Neural cell (in vitro differentiated cells): ENCODE data around the gene MYH13. TPM values are rescaled to one million over a fixed set of nuclear protein-coding genes. Genes with fewer than 3 reads are reported as not detected.
"Not testable (repeated sequence)": the region's sequence is repeated elsewhere in the genome, so short reads cannot be mapped to it uniquely, and the experiment has no call there.

ENCODE experiments used
- H2AFZ ChIP-seq: fragments of 200-600, 300-800 bp; sonication (generic), shearing (Covaris generic); 2 replicates; pipeline ENCODE4 v1.6.0; 2014; ENCODE audit warnings: low read depth, mild to moderate bottlenecking, antibody characterized with exemption, low read length, moderate library complexity
- H3F3A ChIP-seq: fragments of 200-600 bp; shearing (Covaris generic); 2 replicates; pipeline ENCODE4 v1.6.1; 2016; ENCODE audit warnings: mild to moderate bottlenecking, moderate library complexity, mixed read lengths, antibody characterized with exemption, low read length; ENCODE audit not compliant: insufficient read depth, poor library complexity, severe bottlenecking
- H3K27ac ChIP-seq: fragments of 200-600, 300-800 bp; sonication (generic), shearing (Covaris generic); 2 replicates; pipeline ENCODE4 v1.5.1; 2014; ENCODE audit warnings: mild to moderate bottlenecking, low read length, moderate library complexity
- H3K27me3 ChIP-seq: fragments of 300-800, 200-600 bp; sonication (generic), shearing (Covaris generic); 2 replicates; pipeline ENCODE4 v1.6.0; 2014; ENCODE audit warnings: mild to moderate bottlenecking, low read depth, low read length, moderate library complexity; ENCODE audit not compliant: insufficient read depth
- H3K36me3 ChIP-seq: fragments of 300-800, 200-600 bp; sonication (generic), shearing (Covaris generic); 2 replicates; pipeline ENCODE4 v1.5.1; 2014; ENCODE audit warnings: mild to moderate bottlenecking, antibody characterized with exemption, low read length, moderate library complexity; ENCODE audit not compliant: insufficient read depth
- H3K4me2 ChIP-seq: fragments of 300-800, 200-600 bp; sonication (generic), shearing (Covaris generic); 2 replicates; pipeline ENCODE4 v1.6.0; 2014; ENCODE audit warnings: mild to moderate bottlenecking, low read length
- H3K4me3 ChIP-seq: fragments of 300-800, 200-600 bp; sonication (generic), shearing (Covaris generic); 2 replicates; pipeline ENCODE4 v1.5.1; 2014; ENCODE audit warnings: mild to moderate bottlenecking, low read length, moderate library complexity
- H3K79me2 ChIP-seq: fragments of 200-600 bp; shearing (Covaris generic); replicated peaks from 2 replicates; pipeline ENCODE4 v1.6.0; 2014; ENCODE audit warnings: mild to moderate bottlenecking, low read length, moderate library complexity; ENCODE audit not compliant: insufficient read depth
- H3K9ac ChIP-seq: fragments of 300-800, 200-600 bp; sonication (generic), shearing (Covaris generic); 2 replicates; pipeline ENCODE4 v1.6.1; 2016; ENCODE audit warnings: mild to moderate bottlenecking, low read length, mixed read lengths
- H3K9me2 ChIP-seq: fragments of 200-600 bp; shearing (Covaris generic); 2 replicates; pipeline ENCODE4 v1.6.1; 2016; ENCODE audit warnings: mild to moderate bottlenecking, low read length, mixed read lengths; ENCODE audit not compliant: insufficient read depth
- H3K9me3 ChIP-seq: fragments of 200-600, 300-800 bp; sonication (generic), shearing (Covaris generic); 2 replicates; pipeline ENCODE4 v1.6.1; 2016; ENCODE audit warnings: mild to moderate bottlenecking, mixed run types, low read length, moderate library complexity, mixed read lengths
- H4K20me1 ChIP-seq: fragments of 200-600 bp; shearing (Covaris generic); 2 replicates; pipeline ENCODE4 v1.6.1; 2016; ENCODE audit warnings: mild to moderate bottlenecking, mixed run types; ENCODE audit not compliant: insufficient read depth
- CTCF ChIP-seq: fragments of 450-650 bp; IDR thresholded peaks from 2 replicates; pipeline ENCODE4 v1.5.1; 2014; ENCODE audit warnings: antibody characterized with exemption, mild to moderate bottlenecking, moderate library complexity; ENCODE audit not compliant: poor library complexity, severe bottlenecking
- EP300 ChIP-seq: fragments of 450-650 bp; conservative IDR thresholded peaks from 2 replicates; pipeline ENCODE4 v1.6.1; 2014; ENCODE audit warnings: antibody characterized with exemption, mild to moderate bottlenecking, moderate library complexity; ENCODE audit not compliant: poor library complexity, severe bottlenecking
- EZH2 ChIP-seq: fragments of 200-600, 300-800 bp; shearing (Covaris generic), sonication (generic); IDR thresholded peaks from 2 replicates; pipeline ENCODE4 v1.6.1; 2014; ENCODE audit warnings: antibody characterized with exemption, low read length, borderline replicate concordance, mild to moderate bottlenecking; ENCODE audit not compliant: insufficient read depth, poor library complexity, severe bottlenecking
- MXI1 ChIP-seq: fragments of 450-650 bp; conservative IDR thresholded peaks from 2 replicates; pipeline ENCODE4 v1.6.1; 2014; ENCODE audit warnings: antibody characterized with exemption, mild to moderate bottlenecking; ENCODE audit not compliant: poor library complexity, severe bottlenecking
- POLR2AphosphoS5 ChIP-seq: IDR thresholded peaks from 2 replicates; pipeline ENCODE4 v1.6.1; 2012
- RAD21 ChIP-seq: fragments of 450-650 bp; conservative IDR thresholded peaks from 2 replicates; pipeline ENCODE4 v1.6.1; 2014; ENCODE audit warnings: antibody characterized with exemption, mild to moderate bottlenecking, moderate library complexity
- REST ChIP-seq: IDR thresholded peaks from 2 replicates; pipeline ENCODE4 v1.6.1; 2012; ENCODE audit warnings: borderline replicate concordance
- SMC3 ChIP-seq: fragments of 450-650 bp; conservative IDR thresholded peaks from 2 replicates; pipeline ENCODE4 v1.6.1; 2014; ENCODE audit warnings: antibody characterized with exemption, mild to moderate bottlenecking, moderate library complexity; ENCODE audit not compliant: poor library complexity
- TAF1 ChIP-seq: IDR thresholded peaks from 2 replicates; pipeline ENCODE4 v1.6.1; 2012; ENCODE audit warnings: low read depth
- polyA plus RNA-seq: library from polyadenylated mRNA; depleted of rRNA; stranded (reverse); fragments of >200 nt; gene quantifications from 2 replicates; pipeline ENCODE4 v1.2.3, GENCODE V29; 2014

The MYH13 gene
- polyA plus RNA-seq, 1 donor from 2014 or later = 0.05 TPM

- Histone ChIP-seq H4K20me1 (no peaks in the 10 kb centered on the region), H2AFZ (no peak overlapping the region), H3K4me3 (no peak overlapping the region), H3K27me3 (no peaks in the 10 kb centered on the region), H3K36me3 (no peaks in the 10 kb centered on the region), H3K27ac (no peak overlapping the region), H3F3A (no peaks in the 10 kb centered on the region), H3K4me2 (no peak overlapping the region), H3K79me2 (no peaks in the 10 kb centered on the region), H3K9me3 (no peaks in the 10 kb centered on the region), H3K9ac (no peak overlapping the region), H3K9me2 (no peaks in the 10 kb centered on the region)
- TF ChIP-seq EZH2 (no peak), POLR2AphosphoS5 (no peak), SMC3 (no peak), EP300 (no peak), REST (no peak), MXI1 (no peak), CTCF (no peak), TAF1 (no peak)
These were observed 78.6 kb downstream of the MYH13 start for GRCh38 chr17:10294180-10294579.

GRCh38 chr17:10292057-10292937 lies 80.5 kb downstream of the MYH13 start:
- Histone ChIP-seq H3K27ac (no peak overlapping the region), H3K9me2 (no peaks in the 10 kb centered on the region), H4K20me1 (no peaks in the 10 kb centered on the region), H3K9ac (no peak overlapping the region), H3K27me3 (no peaks in the 10 kb centered on the region), H2AFZ (no peak overlapping the region), H3K4me3 (no peak overlapping the region), H3K36me3 (no peaks in the 10 kb centered on the region), H3K9me3 (no peaks in the 10 kb centered on the region), H3F3A (no peaks in the 10 kb centered on the region), H3K79me2 (no peaks in the 10 kb centered on the region), H3K4me2 (no peak overlapping the region)
- TF ChIP-seq TAF1 (no peak), MXI1 (no peak), EP300 (no peak), CTCF (no peak), EZH2 (no peak), RAD21 (no peak), POLR2AphosphoS5 (no peak), SMC3 (no peak), REST (no peak)

GRCh38 chr17:10291576-10291975 lies 81.2 kb downstream of the MYH13 start:
- H3F3A ChIP-seq, H2AFZ ChIP-seq, H3K27me3 ChIP-seq, H3K9me3 ChIP-seq, H3K9ac ChIP-seq, H3K36me3 ChIP-seq, H3K27ac ChIP-seq, H3K79me2 ChIP-seq, H4K20me1 ChIP-seq, H3K4me3 ChIP-seq, H3K9me2 ChIP-seq, H3K4me2 ChIP-seq: not testable (repeated sequence)
